AG04450 (cell line): Measurements from ENCODE around the gene DKK3. TPM values are rescaled to one million over a fixed set of nuclear protein-coding genes. Genes with fewer than 3 reads are reported as not detected.

Experiments
- CTCF ChIA-PET: fragments of 300-600, 350-600 bp; formaldehyde crosslinking; extraction: SDS; loops from one replicate; lab custom pipeline; 2022; ENCODE audit warnings: antibody characterized with exemption, inconsistent platforms; lab: Charles Lee
- POLR2A ChIA-PET: fragments of 350-600 bp; formaldehyde crosslinking; extraction: SDS; loops from one replicate; lab custom pipeline; 2021; ENCODE audit warnings: antibody characterized with exemption, inconsistent platforms; lab: Yijun Ruan, JAX
- DNase-seq: peaks from one replicate; pipeline ENCODE4 v3.0.0-alpha.2; 2011; ENCODE audit warnings: low read depth, low spot score
- H3K27ac ChIP-seq: one replicate; pipeline ENCODE4 v1.5.1; 2012; ENCODE audit warnings: low read depth, low read length, control low read depth
- H3K27me3 ChIP-seq: one replicate; pipeline ENCODE4 v1.6.0; 2012; ENCODE audit warnings: low read length; ENCODE audit not compliant: control insufficient read depth, insufficient read depth
- H3K4me3 ChIP-seq: 2 replicates; pipeline ENCODE4 v1.5.1; 2011; ENCODE audit warnings: mild to moderate bottlenecking, low read depth, low read length, control low read depth
- H3K9me3 ChIP-seq: 2 replicates; pipeline ENCODE4 v1.5.1; 2012; ENCODE audit warnings: low read length; ENCODE audit not compliant: control insufficient read depth, insufficient read depth
- CTCF ChIP-seq: IDR thresholded peaks from 2 replicates; pipeline ENCODE4 v1.5.1; 2011; ENCODE audit warnings: low read depth, low read length, control low read depth, inconsistent platforms
- polyA plus RNA-seq: library from polyadenylated mRNA; depleted of rRNA; stranded (reverse); fragments of >200 nt; gene quantifications from 2 replicates; pipeline ENCODE4 v1.2.3, GENCODE V29; 2011; rRNA removed

The DKK3 gene
- polyA plus RNA-seq, 1 experiment = 928 TPM

DNA sequence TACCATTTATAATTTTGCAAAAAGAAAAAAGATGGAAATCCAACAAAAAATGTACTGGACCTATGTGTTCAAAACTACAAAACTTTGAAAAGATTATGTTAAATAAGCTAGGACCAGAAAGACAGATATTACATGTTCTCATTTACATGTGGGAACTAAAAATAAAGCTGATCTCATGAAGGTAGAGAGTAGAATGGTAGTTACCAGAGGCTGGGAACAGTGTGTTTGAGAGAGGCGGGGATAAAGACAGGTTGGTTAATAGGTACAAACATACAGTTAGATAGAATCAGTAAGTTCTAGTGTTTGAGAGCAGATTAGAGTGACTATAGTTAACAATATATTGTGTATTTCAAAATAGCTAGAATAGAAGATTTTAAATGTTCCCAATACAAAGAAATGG is 95.0 kb downstream of the DKK3 start:
- ChIA-PET POLR2A (no interaction called here), CTCF (interaction anchor here (0.6 to 1.6 kb wide), 2 partner anchors 18 to 982 kb away, joined by 6 read pairs; no protein-coding TSS in a partner anchor)
- no peak for DNase-seq
- Histone ChIP-seq H3K27ac (no peak overlapping the region), H3K27me3 (no peaks in the 10 kb centered on the region), H3K9me3 (no peaks in the 10 kb centered on the region), H3K4me3 (no peak overlapping the region)
- no peak for TF ChIP-seq CTCF

Other genes starting within 250 kb of the DKK3 start
- gene USP47, start 166.7 kb downstream of the DKK3 start, polyA plus RNA-seq = 27.7 and 35.0 TPM in 2 replicates
- gene MICAL2, start 102.0 kb upstream of the DKK3 start, polyA plus RNA-seq = 171 and 222 TPM in 2 replicates